GM12865 (cell line): ENCODE measurements around the gene RASSF1.

Experiments
- DNase-seq: peaks from one replicate; pipeline ENCODE4 v3.0.0; 2010; ENCODE audit warnings: low read depth
- H3K4me3 ChIP-seq: 2 replicates; pipeline ENCODE4 v1.5.1; 2011; ENCODE audit warnings: mild to moderate bottlenecking, low read depth, low read length, control low read depth
- CTCF ChIP-seq: IDR thresholded peaks from 2 replicates; pipeline ENCODE4 v1.5.1; 2011; ENCODE audit warnings: low read length, control low read depth, low read depth, inconsistent platforms; ENCODE audit not compliant: insufficient read depth; ENCODE audit errors: missing control alignments

RASSF1 gene

GRCh38 chr3:50319894-50320625 is 20.6 kb downstream of the RASSF1 start:
- no peak for TF ChIP-seq CTCF
- peak overlapping the region; percentile 81 for H3K4me3 ChIP-seq
- no peak for DNase-seq

- no peak for TF ChIP-seq CTCF
- DNase-seq, result no peak
- H3K4me3 ChIP-seq, result no peak overlapping the region
Observed at GRCh38 chr3:50319181-50319893, 21.3 kb downstream of the RASSF1 start.

GRCh38 chr3:50318615-50319014 is 22.0 kb downstream of the RASSF1 start:
- no peak overlapping the region for H3K4me3 ChIP-seq
- TF ChIP-seq CTCF, result no peak
- DNase-seq, result no peak

GRCh38 chr3:50318163-50318562 is 22.5 kb downstream of the RASSF1 start:
- no peak overlapping the region for H3K4me3 ChIP-seq
- DNase-seq, result no peak
- TF ChIP-seq CTCF, result no peak

- no peak overlapping the region for H3K4me3 ChIP-seq
- no peak for TF ChIP-seq CTCF
- no peak for DNase-seq
Observed at GRCh38 chr3:50317300-50317699, 23.3 kb downstream of the RASSF1 start.

DNA sequence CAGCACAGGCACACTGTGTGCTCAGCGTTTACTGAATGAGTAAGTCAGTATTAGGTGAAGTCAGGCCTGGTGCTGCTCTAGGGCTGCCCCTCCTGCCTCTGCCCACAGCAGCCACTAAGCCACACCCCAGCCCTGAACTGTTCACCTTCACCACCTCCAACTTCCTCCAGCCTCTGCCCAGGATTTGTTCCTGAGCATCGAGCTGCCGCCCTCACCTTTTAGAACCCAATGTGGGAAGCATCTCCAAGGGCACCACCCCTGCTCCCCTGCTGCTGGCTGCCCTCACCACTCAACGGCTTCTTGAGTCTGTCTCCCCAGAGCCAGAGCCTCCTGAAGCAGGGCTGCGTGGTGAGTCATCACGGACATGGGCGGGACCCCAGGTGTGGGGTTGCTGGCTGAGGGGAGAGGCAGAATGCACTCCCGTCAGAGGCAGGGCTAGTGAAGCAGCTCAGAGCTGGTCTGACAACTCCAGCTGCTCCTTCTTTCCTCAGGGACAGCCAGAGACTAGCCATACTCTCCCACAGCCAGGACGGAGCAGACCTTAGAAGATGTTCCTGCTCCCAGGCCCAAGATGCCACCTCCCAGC is 23.9 kb downstream of the RASSF1 start:
- TF ChIP-seq CTCF, result no peak
- peak; percentile 60 for DNase-seq
- no peak overlapping the region for H3K4me3 ChIP-seq
